Measurements from ENCODE around the gene SPAG5. TPM values are rescaled to one million over a fixed set of nuclear protein-coding genes. Genes with fewer than 3 reads are reported as not detected.

The SPAG5 gene
- total RNA-seq, 1 donor from 2014 or later, result 88.3 TPM

GRCh38 chr17:28599311-28600184 lies 723 bp upstream of the SPAG5 start:
- Mint-ChIP-seq H3K27ac (peak overlapping the region; percentile 92), H3K9me3 (no peaks in the 10 kb centered on the region), H3K4me3 (peak overlapping the region; percentile 97), H3K36me3 (no peaks in the 10 kb centered on the region), H3K27me3 (no peaks in the 10 kb centered on the region), H3K4me1 (ENCODE audit: unreplicated experiment) (peaks cover 24% of the 10 kb centered on the region)
- DNase-seq (ENCODE audit: extremely low spot score, unreplicated experiment), result no peak
- no peak for TF ChIP-seq CTCF (conservative IDR thresholded peaks at IDR 0.05)

GRCh38 chr17:28598389-28598788 lies 436 bp downstream of the SPAG5 start:
- Mint-ChIP-seq H3K4me1 (ENCODE audit: unreplicated experiment) (peaks cover 24% of the 10 kb centered on the region), H3K27ac (peak overlapping the region; percentile 92), H3K36me3 (no peaks in the 10 kb centered on the region), H3K9me3 (no peaks in the 10 kb centered on the region), H3K4me3 (peak overlapping the region; percentile 97), H3K27me3 (no peaks in the 10 kb centered on the region)
- TF ChIP-seq CTCF (conservative IDR thresholded peaks at IDR 0.05), result no peak
- DNase-seq (ENCODE audit: extremely low spot score, unreplicated experiment), result no peak

- no peak for DNase-seq (ENCODE audit: extremely low spot score, unreplicated experiment)
- no peak for TF ChIP-seq CTCF (conservative IDR thresholded peaks at IDR 0.05)
- no peaks in the 10 kb centered on the region for H3K27me3 Mint-ChIP-seq
- no peaks in the 10 kb centered on the region for H3K36me3 Mint-ChIP-seq
- H3K4me3 Mint-ChIP-seq, result peak overlapping the region; percentile 97
- no peaks in the 10 kb centered on the region for H3K9me3 Mint-ChIP-seq
- H3K27ac Mint-ChIP-seq, result peak overlapping the region; percentile 92
- H3K4me1 Mint-ChIP-seq (ENCODE audit: unreplicated experiment), result peaks cover 24% of the 10 kb centered on the region
These were observed 1.0 kb downstream of the SPAG5 start for GRCh38 chr17:28597606-28598383.

- Mint-ChIP-seq H3K4me1 (ENCODE audit: unreplicated experiment) (no peaks in the 10 kb centered on the region), H3K9me3 (no peaks in the 10 kb centered on the region), H3K36me3 (peaks cover 9% of the 10 kb centered on the region), H3K4me3 (no peak overlapping the region), H3K27ac (no peak overlapping the region), H3K27me3 (no peaks in the 10 kb centered on the region)
- no peak for DNase-seq (ENCODE audit: extremely low spot score, unreplicated experiment)
- no peak for TF ChIP-seq CTCF (conservative IDR thresholded peaks at IDR 0.05)
These were observed 6.6 kb downstream of the SPAG5 start for GRCh38 chr17:28592260-28592659.

- no peaks in the 10 kb centered on the region for H3K4me1 Mint-ChIP-seq (ENCODE audit: unreplicated experiment)
- no peaks in the 10 kb centered on the region for H3K27me3 Mint-ChIP-seq
- H3K36me3 Mint-ChIP-seq, result peaks cover 10% of the 10 kb centered on the region
- no peak overlapping the region for H3K27ac Mint-ChIP-seq
- H3K4me3 Mint-ChIP-seq, result no peak overlapping the region
- no peaks in the 10 kb centered on the region for H3K9me3 Mint-ChIP-seq
- DNase-seq (ENCODE audit: extremely low spot score, unreplicated experiment), result no peak
- no peak for TF ChIP-seq CTCF (conservative IDR thresholded peaks at IDR 0.05)
These were observed 13.0 kb downstream of the SPAG5 start for GRCh38 chr17:28585851-28586250.
